GM23338 (cell line): ENCODE results near the gene CACTIN. TPM values are rescaled to one million over a fixed set of nuclear protein-coding genes. Genes with fewer than 3 reads are reported as not detected.

Experiments used
- ATAC-seq: fragments of 200-7000 bp; cut with Tn5 transposase; 3 replicates; pipeline ENCODE4 v1.9.1; 2020
- DNase-seq: peaks from one replicate; pipeline ENCODE4 v3.0.0-alpha.2; 2015; ENCODE audit warnings: low spot score
- H2AFZ ChIP-seq: fragments of 200-600 bp; sonication (generic); 2 replicates; pipeline ENCODE4 v1.8.0; 2016; ENCODE audit warnings: antibody characterized with exemption, mild to moderate bottlenecking, moderate library complexity
- H3F3A ChIP-seq: fragments of 200-600 bp; sonication (generic); replicated peaks from 2 replicates; pipeline ENCODE4 v1.8.0; 2017; ENCODE audit warnings: antibody characterized with exemption, mixed run types, low read depth
- H3K27ac ChIP-seq: fragments of 200-600 bp; sonication (generic); 2 replicates; pipeline ENCODE4 v1.6.1; 2016; ENCODE audit warnings: low read depth
- H3K27me3 ChIP-seq: fragments of 200-600 bp; sonication (generic); 2 replicates; pipeline ENCODE4 v1.8.0; 2016; ENCODE audit warnings: mild to moderate bottlenecking, mixed run types, moderate library complexity; ENCODE audit not compliant: insufficient read depth
- H3K36me3 ChIP-seq: fragments of 200-600 bp; sonication (generic); 2 replicates; pipeline ENCODE4 v1.8.0; 2016; ENCODE audit warnings: mild to moderate bottlenecking; ENCODE audit not compliant: insufficient read depth
- H3K4me1 ChIP-seq: fragments of 200-600 bp; sonication (generic); 2 replicates; pipeline ENCODE4 v1.8.0; 2016; ENCODE audit warnings: mild to moderate bottlenecking, moderate library complexity; ENCODE audit not compliant: insufficient read depth
- H3K4me2 ChIP-seq: fragments of 200-600 bp; sonication (generic); 2 replicates; pipeline ENCODE4 v1.7.1; 2017; ENCODE audit warnings: mixed run types
- H3K4me3 ChIP-seq: fragments of 200-600 bp; sonication (generic); 2 replicates; pipeline ENCODE4 v1.6.1; 2016; ENCODE audit warnings: mixed run types
- H3K79me2 ChIP-seq: fragments of 200-600 bp; sonication (generic); replicated peaks from 2 replicates; pipeline ENCODE4 v1.8.0; 2017; ENCODE audit warnings: mild to moderate bottlenecking; ENCODE audit not compliant: insufficient read depth
- H3K9me2 ChIP-seq: fragments of 200-600 bp; sonication (generic); 2 replicates; pipeline ENCODE4 v1.8.0; 2017; ENCODE audit not compliant: insufficient read depth
- H4K20me1 ChIP-seq: fragments of 200-600 bp; sonication (generic); replicated peaks from 2 replicates; pipeline ENCODE4 v1.8.0; 2017; ENCODE audit warnings: mild to moderate bottlenecking; ENCODE audit not compliant: insufficient read depth
- H3K27ac Mint-ChIP-seq: 2 replicates; pipeline ENCODE4 v1.8.0; 2020; ENCODE audit warnings: inconsistent platforms, mild to moderate bottlenecking, moderate library complexity, mixed read lengths
- H3K27me3 Mint-ChIP-seq: 3 replicates; pipeline ENCODE4 v1.8.0; 2022; ENCODE audit warnings: low read depth, mild to moderate bottlenecking, moderate library complexity, mixed read lengths, inconsistent platforms; ENCODE audit not compliant: insufficient read depth, poor library complexity
- H3K36me3 Mint-ChIP-seq: 3 replicates; pipeline ENCODE4 v1.8.0; 2021; ENCODE audit warnings: low read depth, mild to moderate bottlenecking, inconsistent platforms, moderate library complexity, mixed read lengths
- H3K4me1 Mint-ChIP-seq: 3 replicates; pipeline ENCODE4 v1.8.0; 2020; ENCODE audit warnings: mild to moderate bottlenecking, inconsistent platforms, mixed read lengths
- H3K4me3 Mint-ChIP-seq: 3 replicates; pipeline ENCODE4 v1.8.0; 2021; ENCODE audit warnings: moderate library complexity, mild to moderate bottlenecking, inconsistent platforms, mixed read lengths
- H3K9me3 Mint-ChIP-seq: 3 replicates; pipeline ENCODE4 v1.8.0; 2020; ENCODE audit warnings: moderate library complexity, mild to moderate bottlenecking, inconsistent platforms, mixed read lengths
- CREB1 ChIP-seq: fragments of 250-450 bp; sonication (Bioruptor Pico); IDR thresholded peaks from 2 replicates; pipeline ENCODE4 v1.5.0; 2020; ENCODE audit warnings: low read depth, mild to moderate bottlenecking, moderate library complexity
- ETS1 ChIP-seq: IDR thresholded peaks from 2 replicates; pipeline ENCODE4 v1.6.1; 2016; ENCODE audit warnings: antibody characterized with exemption
- EZH2phosphoT487 ChIP-seq: fragments of 200-600 bp; sonication (generic); IDR thresholded peaks from one replicate; pipeline ENCODE4 v1.8.1; 2018; ENCODE audit warnings: antibody characterized with exemption; ENCODE audit not compliant: unreplicated experiment
- JUNB ChIP-seq: IDR thresholded peaks from one replicate; pipeline ENCODE4 v1.6.1; 2016; ENCODE audit warnings: antibody characterized with exemption; ENCODE audit not compliant: unreplicated experiment
- NANOG ChIP-seq: IDR thresholded peaks from 2 replicates; pipeline ENCODE4 v1.6.1; 2016; ENCODE audit warnings: antibody characterized with exemption, borderline replicate concordance
- POLR2AphosphoS5 ChIP-seq: IDR thresholded peaks from 2 replicates; pipeline ENCODE4 v1.6.1; 2016; ENCODE audit warnings: antibody characterized with exemption, low read depth
- ZNF331 ChIP-seq: fragments of 250-450 bp; sonication (Bioruptor Pico); IDR thresholded peaks from 2 replicates; pipeline ENCODE4 v1.5.0; 2020; ENCODE audit warnings: low read depth, mild to moderate bottlenecking, moderate library complexity
- polyA plus RNA-seq: library from polyadenylated mRNA; unstranded; fragments of >200 nt; fragmentation: Nextera tagmentation; extraction: Ambion mirVana; gene quantifications from 2 replicates; pipeline ENCODE4 v1.2.1, GENCODE V29; 2016
- total RNA-seq: library from RNA; depleted of rRNA; stranded (reverse); fragments of >200 nt; shearing (Covaris generic); gene quantifications from 2 replicates; pipeline ENCODE4 v1.2.3, GENCODE V29; 2014
- TF ChIP-seq, protein P1 (sequence below), 2 experiments: fragments of 200-600 bp in 1 of 2; sonication (generic) in 1 of 2; conservative IDR thresholded peaks; 2 replicates each; pipeline versions ENCODE4 v1.5.1 to v1.6.1; 2016 to 2017; ENCODE audit warnings: antibody characterized with exemption in 2 of 2, low read depth in 2 of 2, mild to moderate bottlenecking in 2 of 2, moderate library complexity in 1 of 2
- TF ChIP-seq, protein P2 (sequence below): fragments of 250-450 bp; sonication (Bioruptor Pico); IDR thresholded peaks from 2 replicates; pipeline ENCODE4 v1.5.0; 2020; ENCODE audit warnings: mild to moderate bottlenecking, moderate library complexity

Gene CACTIN
- total and polyA plus RNA-seq, 2 experiments from 2014 or later, result 14.3 to 47.4 TPM

DNA sequence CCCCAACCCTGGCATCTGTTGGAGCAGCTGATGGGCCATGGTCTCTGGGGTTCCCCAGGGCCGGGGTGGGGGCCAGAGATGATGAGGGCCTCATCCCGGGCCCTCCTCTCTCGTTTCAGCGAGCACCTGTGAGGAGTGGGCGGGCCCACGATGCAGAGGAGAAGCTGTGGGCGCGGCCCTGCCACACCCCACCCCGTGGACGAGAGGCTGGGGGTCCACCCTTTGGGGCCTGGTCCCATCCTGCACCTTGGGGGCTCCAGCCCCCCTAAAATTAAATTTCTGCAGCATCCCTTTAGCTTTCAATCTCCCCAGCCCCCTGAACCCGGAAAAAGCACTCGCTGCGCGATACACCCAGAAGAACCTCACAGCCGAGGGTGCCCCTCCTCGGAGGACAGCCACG is 48.2 kb downstream of the CACTIN start:
- no peaks in the 10 kb centered on the region for H3K9me3 Mint-ChIP-seq
- H2AFZ ChIP-seq, result no peak overlapping the region
- peaks cover 16% of the 10 kb centered on the region; the same call in 1 of the 2 replicates for H3K27me3 ChIP-seq
- H3K9me2 ChIP-seq, result no peaks in the 10 kb centered on the region
- no peaks in the 10 kb centered on the region for H3K79me2 ChIP-seq
- H3K4me2 ChIP-seq, result peak overlapping the region; percentile 80
- peaks cover 11% of the 10 kb centered on the region for H3F3A ChIP-seq
- H3K4me1 Mint-ChIP-seq, result peaks cover 9% of the 10 kb centered on the region
- no peak overlapping the region for H3K27ac Mint-ChIP-seq
- H3K27ac ChIP-seq, result no peak overlapping the region
- ATAC-seq (peak; percentile 1; the same call in 2 of the 3 replicates), DNase-seq (no peak)
- H3K4me3 ChIP-seq, result peak overlapping the region; percentile 59
- no peaks in the 10 kb centered on the region for H3K36me3 ChIP-seq
- TF ChIP-seq CREB1 (no peak), ZNF331 (CRISPR knock-in tag) (no peak), EZH2phosphoT487 (no peak), JUNB (no peak), ETS1 (no peak), POLR2AphosphoS5 (no peak), NANOG (no peak)
- TF ChIP-seq, protein P1, sequence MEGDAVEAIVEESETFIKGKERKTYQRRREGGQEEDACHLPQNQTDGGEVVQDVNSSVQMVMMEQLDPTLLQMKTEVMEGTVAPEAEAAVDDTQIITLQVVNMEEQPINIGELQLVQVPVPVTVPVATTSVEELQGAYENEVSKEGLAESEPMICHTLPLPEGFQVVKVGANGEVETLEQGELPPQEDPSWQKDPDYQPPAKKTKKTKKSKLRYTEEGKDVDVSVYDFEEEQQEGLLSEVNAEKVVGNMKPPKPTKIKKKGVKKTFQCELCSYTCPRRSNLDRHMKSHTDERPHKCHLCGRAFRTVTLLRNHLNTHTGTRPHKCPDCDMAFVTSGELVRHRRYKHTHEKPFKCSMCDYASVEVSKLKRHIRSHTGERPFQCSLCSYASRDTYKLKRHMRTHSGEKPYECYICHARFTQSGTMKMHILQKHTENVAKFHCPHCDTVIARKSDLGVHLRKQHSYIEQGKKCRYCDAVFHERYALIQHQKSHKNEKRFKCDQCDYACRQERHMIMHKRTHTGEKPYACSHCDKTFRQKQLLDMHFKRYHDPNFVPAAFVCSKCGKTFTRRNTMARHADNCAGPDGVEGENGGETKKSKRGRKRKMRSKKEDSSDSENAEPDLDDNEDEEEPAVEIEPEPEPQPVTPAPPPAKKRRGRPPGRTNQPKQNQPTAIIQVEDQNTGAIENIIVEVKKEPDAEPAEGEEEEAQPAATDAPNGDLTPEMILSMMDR (conservative IDR thresholded peaks at IDR 0.05; ENCODE audit: low read depth in 2 of 2), result no peak
- TF ChIP-seq, protein P2, sequence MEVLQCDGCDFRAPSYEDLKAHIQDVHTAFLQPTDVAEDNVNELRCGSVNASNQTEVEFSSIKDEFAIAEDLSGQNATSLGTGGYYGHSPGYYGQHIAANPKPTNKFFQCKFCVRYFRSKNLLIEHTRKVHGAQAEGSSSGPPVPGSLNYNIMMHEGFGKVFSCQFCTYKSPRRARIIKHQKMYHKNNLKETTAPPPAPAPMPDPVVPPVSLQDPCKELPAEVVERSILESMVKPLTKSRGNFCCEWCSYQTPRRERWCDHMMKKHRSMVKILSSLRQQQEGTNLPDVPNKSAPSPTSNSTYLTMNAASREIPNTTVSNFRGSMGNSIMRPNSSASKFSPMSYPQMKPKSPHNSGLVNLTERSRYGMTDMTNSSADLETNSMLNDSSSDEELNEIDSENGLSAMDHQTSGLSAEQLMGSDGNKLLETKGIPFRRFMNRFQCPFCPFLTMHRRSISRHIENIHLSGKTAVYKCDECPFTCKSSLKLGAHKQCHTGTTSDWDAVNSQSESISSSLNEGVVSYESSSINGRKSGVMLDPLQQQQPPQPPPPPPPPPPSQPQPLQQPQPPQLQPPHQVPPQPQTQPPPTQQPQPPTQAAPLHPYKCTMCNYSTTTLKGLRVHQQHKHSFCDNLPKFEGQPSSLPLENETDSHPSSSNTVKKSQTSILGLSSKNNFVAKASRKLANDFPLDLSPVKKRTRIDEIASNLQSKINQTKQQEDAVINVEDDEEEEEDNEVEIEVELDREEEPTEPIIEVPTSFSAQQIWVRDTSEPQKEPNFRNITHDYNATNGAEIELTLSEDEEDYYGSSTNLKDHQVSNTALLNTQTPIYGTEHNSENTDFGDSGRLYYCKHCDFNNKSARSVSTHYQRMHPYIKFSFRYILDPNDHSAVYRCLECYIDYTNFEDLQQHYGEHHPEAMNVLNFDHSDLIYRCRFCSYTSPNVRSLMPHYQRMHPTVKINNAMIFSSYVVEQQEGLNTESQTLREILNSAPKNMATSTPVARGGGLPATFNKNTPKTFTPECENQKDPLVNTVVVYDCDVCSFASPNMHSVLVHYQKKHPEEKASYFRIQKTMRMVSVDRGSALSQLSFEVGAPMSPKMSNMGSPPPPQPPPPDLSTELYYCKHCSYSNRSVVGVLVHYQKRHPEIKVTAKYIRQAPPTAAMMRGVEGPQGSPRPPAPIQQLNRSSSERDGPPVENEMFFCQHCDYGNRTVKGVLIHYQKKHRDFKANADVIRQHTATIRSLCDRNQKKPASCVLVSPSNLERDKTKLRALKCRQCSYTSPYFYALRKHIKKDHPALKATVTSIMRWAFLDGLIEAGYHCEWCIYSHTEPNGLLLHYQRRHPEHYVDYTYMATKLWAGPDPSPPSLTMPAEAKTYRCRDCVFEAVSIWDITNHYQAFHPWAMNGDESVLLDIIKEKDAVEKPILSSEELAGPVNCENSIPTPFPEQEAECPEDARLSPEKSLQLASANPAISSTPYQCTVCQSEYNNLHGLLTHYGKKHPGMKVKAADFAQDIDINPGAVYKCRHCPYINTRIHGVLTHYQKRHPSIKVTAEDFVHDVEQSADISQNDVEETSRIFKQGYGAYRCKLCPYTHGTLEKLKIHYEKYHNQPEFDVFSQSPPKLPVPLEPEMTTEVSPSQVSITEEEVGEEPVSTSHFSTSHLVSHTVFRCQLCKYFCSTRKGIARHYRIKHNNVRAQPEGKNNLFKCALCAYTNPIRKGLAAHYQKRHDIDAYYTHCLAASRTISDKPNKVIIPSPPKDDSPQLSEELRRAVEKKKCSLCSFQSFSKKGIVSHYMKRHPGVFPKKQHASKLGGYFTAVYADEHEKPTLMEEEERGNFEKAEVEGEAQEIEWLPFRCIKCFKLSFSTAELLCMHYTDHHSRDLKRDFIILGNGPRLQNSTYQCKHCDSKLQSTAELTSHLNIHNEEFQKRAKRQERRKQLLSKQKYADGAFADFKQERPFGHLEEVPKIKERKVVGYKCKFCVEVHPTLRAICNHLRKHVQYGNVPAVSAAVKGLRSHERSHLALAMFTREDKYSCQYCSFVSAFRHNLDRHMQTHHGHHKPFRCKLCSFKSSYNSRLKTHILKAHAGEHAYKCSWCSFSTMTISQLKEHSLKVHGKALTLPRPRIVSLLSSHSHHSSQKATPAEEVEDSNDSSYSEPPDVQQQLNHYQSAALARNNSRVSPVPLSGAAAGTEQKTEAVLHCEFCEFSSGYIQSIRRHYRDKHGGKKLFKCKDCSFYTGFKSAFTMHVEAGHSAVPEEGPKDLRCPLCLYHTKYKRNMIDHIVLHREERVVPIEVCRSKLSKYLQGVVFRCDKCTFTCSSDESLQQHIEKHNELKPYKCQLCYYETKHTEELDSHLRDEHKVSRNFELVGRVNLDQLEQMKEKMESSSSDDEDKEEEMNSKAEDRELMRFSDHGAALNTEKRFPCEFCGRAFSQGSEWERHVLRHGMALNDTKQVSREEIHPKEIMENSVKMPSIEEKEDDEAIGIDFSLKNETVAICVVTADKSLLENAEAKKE (CRISPR knock-in tag), result no peak
- H3K4me3 Mint-ChIP-seq, result peak overlapping the region; percentile 79
- H3K4me1 ChIP-seq, result peaks cover 12% of the 10 kb centered on the region
- peaks cover 39% of the 10 kb centered on the region for H3K27me3 Mint-ChIP-seq
- H3K36me3 Mint-ChIP-seq, result peaks cover 9% of the 10 kb centered on the region
- H4K20me1 ChIP-seq, result peaks cover 6% of the 10 kb centered on the region; the same call in 1 of the 2 replicates
